ENCODE measurements around the gene STK17A. TPM values are rescaled to one million over a fixed set of nuclear protein-coding genes. Genes with fewer than 3 reads are reported as not detected.
"Not testable (repeated sequence)": the region's sequence is repeated elsewhere in the genome, so short reads cannot be mapped to it uniquely, and the experiment has no call there.

Gene STK17A
- polyA plus RNA-seq, 10 donors, result 14.0 to 35.4 (median 22.9) TPM

DNA sequence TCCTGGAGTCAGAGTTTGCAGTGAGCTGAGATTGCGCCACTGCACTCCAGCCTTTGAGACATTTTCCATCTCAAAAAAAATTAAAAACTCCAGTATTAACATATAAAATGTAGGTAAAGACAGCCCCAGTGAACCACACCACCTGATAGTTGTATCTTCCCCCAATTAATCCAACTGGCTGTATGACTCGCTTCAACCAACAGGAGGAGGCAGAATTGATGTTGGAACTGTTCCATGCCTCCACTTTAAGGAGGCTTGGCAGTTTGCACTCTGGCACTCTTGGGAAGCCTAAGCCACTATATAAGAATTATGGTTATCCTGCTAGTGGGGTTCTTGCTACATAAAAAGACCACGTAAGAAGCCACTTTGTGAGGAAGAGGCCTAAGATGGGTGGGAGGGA is 72.7 kb downstream of the STK17A start:
- no peak for DNase-seq

DNA sequence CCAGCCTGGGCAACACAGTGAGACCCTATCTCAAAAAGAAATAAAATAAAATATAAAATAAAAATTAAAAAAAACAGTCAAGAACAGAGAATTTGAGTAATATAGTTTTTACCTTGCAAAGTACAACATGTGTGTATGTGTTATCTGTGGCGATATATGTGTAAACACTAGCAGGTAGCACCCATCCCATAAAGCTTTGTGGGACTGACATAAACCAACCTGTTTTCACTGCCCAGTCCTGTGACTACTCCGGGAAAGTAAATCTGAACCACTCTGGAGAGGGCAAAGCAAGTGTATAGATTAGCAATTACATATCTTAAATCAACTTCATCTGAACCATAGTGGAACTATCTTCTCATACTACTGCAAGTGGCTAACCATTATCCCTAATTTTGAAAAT is 74.1 kb downstream of the STK17A start:
- no peak for DNase-seq

DNA sequence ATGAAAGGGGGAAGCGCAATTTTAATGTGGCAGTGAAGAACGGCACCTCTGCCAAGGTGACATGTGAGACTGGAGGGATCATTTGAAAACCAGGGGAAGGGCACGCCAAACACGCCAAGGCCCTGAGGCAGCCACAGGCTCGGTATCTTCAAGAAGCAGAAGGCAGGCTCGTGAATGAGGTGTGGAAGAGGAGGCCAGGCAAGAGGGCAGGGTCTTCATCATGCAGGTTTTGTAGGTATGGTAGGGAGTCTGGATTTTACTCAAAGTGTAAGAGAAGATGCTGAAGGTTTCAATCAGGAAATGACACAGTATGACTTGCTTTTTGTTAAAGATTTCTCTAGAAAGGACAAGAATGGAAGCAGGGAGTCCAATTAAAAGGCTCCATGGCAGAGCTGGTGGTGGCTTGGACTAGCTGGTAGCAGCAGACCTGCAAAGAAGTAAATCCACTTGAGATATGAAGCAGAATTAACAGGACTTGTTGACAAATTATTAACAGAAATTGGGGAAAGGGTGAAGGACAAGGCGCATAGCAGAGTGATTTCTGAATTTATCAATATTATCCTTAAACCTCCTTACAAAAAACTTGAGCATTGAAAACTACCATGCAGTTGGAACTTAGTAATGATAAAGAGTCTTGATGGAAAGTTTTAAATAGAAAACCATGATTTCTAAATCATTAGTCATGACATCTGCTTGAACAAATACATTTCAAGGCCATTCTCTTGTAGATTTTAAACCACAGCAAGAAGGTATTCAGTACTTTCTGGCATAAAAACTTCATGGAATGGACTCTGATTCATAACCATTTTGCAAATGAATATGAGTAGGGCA is 76.0 kb downstream of the STK17A start:
- peak in 1 of 3 donors; percentile 80 for DNase-seq

DNA sequence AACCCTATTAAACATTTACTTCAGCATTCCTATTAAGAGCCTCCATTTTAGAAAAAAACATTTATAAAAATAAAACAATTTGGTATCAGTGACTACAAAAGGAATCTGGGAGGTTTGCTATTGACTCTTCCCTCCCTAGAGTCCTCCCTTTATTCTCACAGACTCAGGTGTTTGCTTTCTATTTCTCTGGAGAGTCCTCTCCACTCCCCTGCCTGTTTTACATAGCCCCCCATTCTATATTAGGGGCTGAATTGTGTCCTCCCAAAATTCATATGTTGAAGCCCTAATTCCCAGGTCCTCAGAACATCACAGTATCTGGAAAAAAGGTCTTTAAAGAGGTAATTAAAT is 76.6 kb downstream of the STK17A start:
- no peak for DNase-seq

DNA sequence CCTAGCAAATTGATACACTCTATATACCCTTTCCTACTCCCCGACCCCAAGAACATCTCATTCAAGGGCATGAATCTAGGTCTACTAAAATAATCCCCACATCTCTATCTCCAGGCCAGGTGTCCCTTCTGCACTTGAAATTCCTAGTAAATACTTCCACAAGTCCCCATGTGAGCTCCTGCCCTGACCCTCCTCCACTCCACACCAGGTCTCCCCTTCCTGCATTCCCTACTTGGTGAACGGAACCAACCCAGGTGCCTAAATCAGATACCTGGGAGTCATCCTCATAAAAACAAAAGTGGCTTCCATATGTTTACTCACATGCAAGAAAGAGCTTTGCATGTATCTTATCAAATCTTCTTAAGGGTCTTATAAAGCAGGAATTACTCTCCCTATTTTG is 77.2 kb downstream of the STK17A start:
- no peak for DNase-seq

DNA sequence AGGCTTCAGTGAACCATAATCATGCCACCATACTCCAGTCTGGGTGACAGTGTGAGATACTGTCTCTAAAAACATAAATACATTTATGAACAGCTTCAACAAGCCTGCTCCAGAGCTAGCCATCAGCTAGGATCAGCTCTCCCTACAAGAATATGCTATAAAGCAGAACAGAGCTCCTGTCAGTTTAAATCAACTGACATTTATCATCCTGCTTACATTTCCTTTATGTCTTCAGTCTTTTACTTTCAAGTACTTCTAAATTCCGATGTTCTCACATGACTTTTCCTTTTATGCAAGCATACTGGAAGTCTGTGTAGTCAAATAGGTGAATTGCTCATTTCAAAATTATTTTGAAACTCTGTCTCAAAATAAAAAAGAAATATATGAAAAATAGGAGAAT is 81.8 kb downstream of the STK17A start:
- no peak for DNase-seq

DNA sequence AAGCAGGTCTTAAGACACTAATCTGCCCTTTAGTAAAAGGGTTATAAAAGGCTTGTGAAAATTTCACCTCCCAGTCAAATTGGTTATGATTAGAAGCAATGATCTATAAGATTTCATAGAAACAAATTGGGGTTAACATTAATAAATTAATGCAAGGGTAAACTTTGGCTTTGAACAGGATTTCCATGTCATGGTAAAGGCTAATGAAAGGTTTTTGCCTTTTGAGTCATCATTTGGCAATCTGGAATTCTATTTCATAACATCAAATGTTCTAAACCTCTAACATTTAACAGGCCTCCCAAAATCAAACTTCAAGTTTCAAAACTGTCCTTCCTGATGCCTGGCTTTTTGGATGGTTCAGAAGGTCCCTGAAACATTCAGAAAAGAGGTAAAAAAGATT is 84.0 kb downstream of the STK17A start:
- no peak for DNase-seq

DNA sequence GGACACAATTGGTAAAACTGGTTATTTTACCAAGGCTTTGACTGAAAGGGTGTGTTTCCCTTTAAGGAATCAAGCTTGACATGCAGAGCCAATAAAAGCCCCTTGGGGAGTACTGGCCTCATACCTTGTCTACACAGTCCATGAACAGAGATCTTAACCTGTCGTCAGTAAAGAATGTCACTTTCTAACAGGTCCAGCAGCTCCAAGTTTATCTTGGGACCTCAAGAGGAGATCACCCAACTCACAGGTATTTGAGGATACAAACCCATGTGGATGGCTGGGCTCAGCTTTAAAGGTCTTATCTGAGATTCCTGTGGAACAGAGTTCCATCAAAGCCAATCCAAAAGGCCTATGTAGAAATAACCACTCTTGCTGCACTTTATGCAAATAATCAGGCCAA is 85.1 kb downstream of the STK17A start:
- DNase-seq, result no peak

DNA sequence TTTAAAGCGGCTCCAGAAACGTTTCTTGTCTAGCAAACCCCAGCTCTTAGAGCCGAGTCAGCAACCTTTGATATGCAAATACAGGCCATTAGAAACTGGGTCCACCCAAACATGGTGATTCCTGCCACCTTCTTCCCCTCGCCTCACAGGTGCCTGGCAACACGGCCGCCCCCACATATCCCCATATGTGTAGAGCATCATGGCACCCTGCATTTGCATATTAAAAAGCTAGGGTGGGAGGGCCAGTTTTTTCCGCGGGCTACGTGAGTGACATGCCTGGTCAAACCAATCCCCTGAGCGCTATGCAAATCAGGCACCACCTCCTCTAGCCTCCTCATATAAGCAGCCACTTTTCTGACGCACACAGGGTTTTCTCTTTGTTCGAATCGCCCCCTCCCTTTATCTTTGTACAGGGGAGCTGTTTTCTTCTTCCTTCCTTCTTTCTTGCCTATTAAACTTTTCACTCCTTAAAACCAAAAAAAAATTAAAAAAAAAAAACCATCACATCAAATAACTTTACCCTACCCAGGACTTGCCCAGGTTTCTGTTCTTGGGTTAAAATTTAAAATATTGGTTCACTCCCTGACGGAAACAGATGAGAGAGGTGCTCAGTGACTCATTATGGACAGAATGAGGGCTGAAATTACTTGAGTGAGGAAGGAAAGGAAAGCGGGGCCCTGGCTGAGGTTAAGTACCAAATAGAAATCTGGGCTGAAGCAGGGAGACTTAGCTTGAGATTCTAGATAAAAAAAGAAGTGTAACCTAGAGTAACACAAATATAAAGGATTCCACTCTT is 86.6 kb downstream of the STK17A start:
- DNase-seq, result no peak

DNA sequence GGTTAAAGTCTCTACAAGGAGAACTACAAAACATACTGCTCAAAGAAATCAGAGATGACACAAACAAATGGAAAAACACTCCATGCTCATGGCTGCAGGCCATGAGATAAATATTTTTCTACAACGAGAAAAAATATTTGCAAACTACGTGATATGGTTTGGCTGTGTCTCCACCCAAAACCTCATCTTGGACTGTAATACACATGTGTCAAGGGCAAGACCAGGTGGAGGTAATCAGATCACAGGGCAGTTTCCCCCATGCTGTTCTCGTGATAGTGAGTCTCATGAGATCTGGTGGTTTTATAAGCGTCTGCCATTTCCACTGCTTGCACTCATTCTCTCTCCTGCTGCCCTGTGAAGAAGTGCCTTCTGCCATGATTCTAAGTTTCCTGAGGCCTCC is 88.6 kb downstream of the STK17A start:
- no peak for DNase-seq

DNA sequence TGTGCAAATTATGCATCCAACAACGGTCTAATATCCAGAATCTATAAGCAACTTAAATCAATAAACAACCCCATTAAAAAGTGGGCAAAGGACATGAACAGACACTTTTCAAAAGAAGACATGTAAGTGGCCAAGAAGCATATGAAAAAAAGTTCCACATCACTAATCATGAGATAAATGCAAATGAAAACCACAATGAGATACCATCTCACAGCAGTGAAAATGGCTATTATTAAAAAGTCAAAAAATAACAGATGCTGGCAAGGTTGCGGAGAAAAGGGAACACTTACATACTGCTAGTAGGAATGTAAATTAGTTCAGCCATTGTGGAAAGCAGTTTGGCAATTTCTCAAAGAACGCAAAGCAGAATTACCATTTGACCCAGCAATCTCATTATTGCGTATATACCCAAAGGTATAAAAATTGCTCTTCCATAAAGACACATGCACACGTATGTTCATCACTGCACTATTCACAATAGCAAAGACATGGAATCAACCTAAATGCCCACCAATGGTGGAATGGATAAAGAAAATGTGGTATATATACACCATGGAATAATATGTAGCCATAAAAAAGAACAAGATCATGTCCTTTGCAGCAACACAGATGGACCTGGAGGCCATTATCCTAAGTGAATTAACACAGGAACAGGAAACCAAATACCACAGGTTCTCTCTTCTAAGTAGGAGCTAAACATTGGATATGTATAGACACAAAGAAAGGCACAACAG is 90.5 kb downstream of the STK17A start:
- not testable (repeated sequence) for DNase-seq

DNA sequence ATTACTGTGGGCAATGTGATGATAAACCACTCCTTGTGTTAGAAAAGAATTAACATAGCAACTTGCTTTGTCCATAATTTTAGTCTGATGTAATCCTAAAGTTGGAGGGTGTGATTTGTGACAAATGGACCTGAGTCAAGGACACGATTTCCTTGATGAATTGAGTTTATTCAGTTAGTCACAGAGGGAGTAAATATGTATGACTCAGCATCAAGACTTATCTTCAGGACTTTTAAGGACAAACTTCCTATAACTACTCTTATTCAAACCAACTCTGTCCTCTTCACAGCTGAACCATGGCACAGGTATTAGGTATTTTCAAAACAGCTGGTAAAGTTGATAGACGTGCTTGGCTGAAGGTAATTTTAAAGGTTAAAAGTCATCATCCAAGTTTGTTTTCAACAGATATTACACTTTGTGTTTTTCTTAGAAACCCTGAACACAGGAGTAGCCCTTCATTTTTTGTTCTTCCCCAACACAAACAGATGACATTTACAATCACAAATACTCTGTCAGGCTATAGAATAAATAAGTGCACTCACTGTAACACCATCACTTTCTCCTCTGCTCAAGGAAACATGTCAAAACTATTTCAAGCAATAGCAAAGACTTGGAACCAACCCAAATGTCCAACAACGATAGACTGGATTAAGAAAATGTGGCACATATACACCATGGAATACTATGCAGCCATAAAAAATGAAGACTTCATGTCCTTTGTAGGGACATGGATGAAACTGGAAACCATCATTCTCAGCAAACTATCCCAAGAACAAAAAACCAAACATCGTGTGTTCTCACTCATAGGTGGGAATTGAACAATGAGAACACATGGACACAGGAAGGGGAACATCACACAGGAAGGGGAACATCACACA is 91.9 kb downstream of the STK17A start:
- peak in 1 of 3 donors; percentile 88 for DNase-seq

Other genes with a start within 250 kb of the STK17A start
- 10 to 100 TPM; 35.2 to 45.4 (median 40.7) TPM for gene COA1, start 146.4 kb downstream of the STK17A start, polyA plus RNA-seq (ENCODE audit: insufficient read length in 10 of 10)
- gene BLVRA, start 175.6 kb downstream of the STK17A start, polyA plus RNA-seq (ENCODE audit: insufficient read length in 10 of 10), result 10 to 100 TPM; 27.7 to 37.1 (median 29.6) TPM

Measured in muscle of back (tissue), 11 donors.